Bronchial epithelial cell (primary cell): ENCODE measurements around the gene RALGPS1. TPM values are rescaled to one million over a fixed set of nuclear protein-coding genes. Genes with fewer than 3 reads are reported as not detected.

Experiments used
- DNase-seq: peaks from one replicate; pipeline ENCODE4 v3.0.0-alpha.2; 2010; ENCODE audit warnings: low read depth
- FAIRE-seq: peaks from 2 replicates; lab custom pipeline; 2011; peaks lifted over from hg19 to GRCh38; lab: Jason Lieb, UNC
- H3K27me3 ChIP-seq: 2 replicates; pipeline ENCODE4 v1.5.1; 2011; ENCODE audit warnings: low read length; ENCODE audit not compliant: control insufficient read depth, insufficient read depth
- H3K36me3 ChIP-seq: 2 replicates; pipeline ENCODE4 v1.5.1; 2011; ENCODE audit warnings: low read length; ENCODE audit not compliant: control insufficient read depth, insufficient read depth
- H3K4me3 ChIP-seq: 2 replicates; pipeline ENCODE4 v1.5.1; 2011; ENCODE audit warnings: mild to moderate bottlenecking, low read depth, low read length, control low read depth
- CTCF ChIP-seq: IDR thresholded peaks from 2 replicates; pipeline ENCODE4 v1.5.1; 2011; ENCODE audit warnings: mild to moderate bottlenecking, moderate library complexity, low read length, control low read depth, inconsistent platforms; ENCODE audit not compliant: insufficient read depth, severe bottlenecking
- total RNA-seq: library from RNA; depleted of rRNA; stranded (reverse); fragments of >200 nt; gene quantifications from 2 replicates; pipeline ENCODE4 v1.2.1, GENCODE V29; 2014

Gene RALGPS1
- total RNA-seq, 1 donor from 2014 or later = 3.2 TPM

- no peak for TF ChIP-seq CTCF
- DNase-seq = no peak
- H3K27me3 ChIP-seq = no peaks in the 10 kb centered on the region
- no peaks in the 10 kb centered on the region for H3K36me3 ChIP-seq
- no peak overlapping the region for H3K4me3 ChIP-seq
- no peak for FAIRE-seq
Observed at GRCh38 chr9:127032256-127032655, 117.7 kb downstream of the RALGPS1 start.

- no peak for DNase-seq
- no peaks in the 10 kb centered on the region for H3K27me3 ChIP-seq
- no peak overlapping the region for H3K4me3 ChIP-seq
- H3K36me3 ChIP-seq = no peaks in the 10 kb centered on the region
- no peak for TF ChIP-seq CTCF
- FAIRE-seq = no peak
Observed at GRCh38 chr9:127033061-127033460, 118.5 kb downstream of the RALGPS1 start.

- TF ChIP-seq CTCF = no peak
Observed at GRCh38 chr9:127033789-127034188, 119.2 kb downstream of the RALGPS1 start.

GRCh38 chr9:127034691-127035090 lies 120.1 kb downstream of the RALGPS1 start:
- H3K36me3 ChIP-seq = no peaks in the 10 kb centered on the region
- H3K27me3 ChIP-seq = no peaks in the 10 kb centered on the region
- no peak for TF ChIP-seq CTCF
- FAIRE-seq (no peak), DNase-seq (no peak)
- no peak overlapping the region for H3K4me3 ChIP-seq

More at GRCh38 chr9:127033789-127034188, 119.2 kb downstream of the RALGPS1 start:
- FAIRE-seq (no peak), DNase-seq (no peak)
- Histone ChIP-seq H3K27me3 (no peaks in the 10 kb centered on the region), H3K36me3 (no peaks in the 10 kb centered on the region), H3K4me3 (no peak overlapping the region)

GRCh38 chr9:127035423-127035822 lies 120.8 kb downstream of the RALGPS1 start:
- no peak for DNase-seq
- no peak for TF ChIP-seq CTCF
- Histone ChIP-seq H3K36me3 (no peaks in the 10 kb centered on the region), H3K4me3 (no peak overlapping the region), H3K27me3 (no peaks in the 10 kb centered on the region)
- no peak for FAIRE-seq

- Histone ChIP-seq H3K36me3 (no peaks in the 10 kb centered on the region), H3K27me3 (no peaks in the 10 kb centered on the region), H3K4me3 (no peak overlapping the region)
- no peak for FAIRE-seq
- no peak for TF ChIP-seq CTCF
- DNase-seq = no peak
Observed at GRCh38 chr9:127035948-127036347, 121.4 kb downstream of the RALGPS1 start.
